ENCODE measurements around the gene STARD9. TPM values are rescaled to one million over a fixed set of nuclear protein-coding genes. Genes with fewer than 3 reads are reported as not detected.

STARD9 gene
- total and polyA plus RNA-seq, 2 of the 13 experiments (the other 11 are each of a cell fraction or from before 2014, with no cell fraction given), result 5.3 to 7.5 TPM

DNA sequence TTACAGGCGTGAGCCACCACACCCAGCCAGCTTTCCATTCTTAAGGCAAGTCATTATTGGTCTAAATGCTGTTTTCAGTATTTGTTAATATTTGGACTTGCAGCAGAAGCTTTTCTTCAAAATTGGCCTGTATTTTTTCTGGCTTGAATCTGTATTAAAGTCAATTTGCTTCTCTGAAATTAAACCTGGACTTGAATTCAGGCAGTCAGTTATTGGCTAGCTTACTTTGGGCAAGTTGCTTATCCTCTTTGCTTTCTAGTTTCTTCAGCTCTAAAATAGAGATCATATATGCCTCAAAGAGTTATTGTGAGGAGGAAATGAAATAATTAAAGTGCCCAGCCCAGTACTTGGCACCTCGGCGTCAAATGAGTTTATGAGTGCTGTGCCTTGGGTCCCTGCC, 17.3 kb downstream of the STARD9 start (continued):
- TF ChIP-seq DMTF1 (CRISPR knock-in tag; IDR thresholded peaks at IDR 0.05) (no peak), ATF5 (CRISPR knock-in tag; IDR thresholded peaks at IDR 0.05; ENCODE audit: low read depth) (no peak), ZBTB40 (IDR thresholded peaks at IDR 0.05) (no peak), ZBTB40 (CRISPR knock-in tag; IDR thresholded peaks at IDR 0.05) (no peak), KLF11 (CRISPR knock-in tag; IDR thresholded peaks at IDR 0.05) (no peak)
- TF ChIP-seq, protein P1, sequence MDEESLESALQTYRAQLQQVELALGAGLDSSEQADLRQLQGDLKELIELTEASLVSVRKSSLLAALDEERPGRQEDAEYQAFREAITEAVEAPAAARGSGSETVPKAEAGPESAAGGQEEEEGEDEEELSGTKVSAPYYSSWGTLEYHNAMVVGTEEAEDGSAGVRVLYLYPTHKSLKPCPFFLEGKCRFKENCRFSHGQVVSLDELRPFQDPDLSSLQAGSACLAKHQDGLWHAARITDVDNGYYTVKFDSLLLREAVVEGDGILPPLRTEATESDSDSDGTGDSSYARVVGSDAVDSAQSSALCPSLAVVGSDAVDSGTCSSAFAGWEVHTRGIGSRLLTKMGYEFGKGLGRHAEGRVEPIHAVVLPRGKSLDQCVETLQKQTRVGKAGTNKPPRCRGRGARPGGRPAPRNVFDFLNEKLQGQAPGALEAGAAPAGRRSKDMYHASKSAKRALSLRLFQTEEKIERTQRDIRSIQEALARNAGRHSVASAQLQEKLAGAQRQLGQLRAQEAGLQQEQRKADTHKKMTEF (CRISPR knock-in tag; IDR thresholded peaks at IDR 0.05), result no peak
- TF ChIP-seq, protein P2, sequence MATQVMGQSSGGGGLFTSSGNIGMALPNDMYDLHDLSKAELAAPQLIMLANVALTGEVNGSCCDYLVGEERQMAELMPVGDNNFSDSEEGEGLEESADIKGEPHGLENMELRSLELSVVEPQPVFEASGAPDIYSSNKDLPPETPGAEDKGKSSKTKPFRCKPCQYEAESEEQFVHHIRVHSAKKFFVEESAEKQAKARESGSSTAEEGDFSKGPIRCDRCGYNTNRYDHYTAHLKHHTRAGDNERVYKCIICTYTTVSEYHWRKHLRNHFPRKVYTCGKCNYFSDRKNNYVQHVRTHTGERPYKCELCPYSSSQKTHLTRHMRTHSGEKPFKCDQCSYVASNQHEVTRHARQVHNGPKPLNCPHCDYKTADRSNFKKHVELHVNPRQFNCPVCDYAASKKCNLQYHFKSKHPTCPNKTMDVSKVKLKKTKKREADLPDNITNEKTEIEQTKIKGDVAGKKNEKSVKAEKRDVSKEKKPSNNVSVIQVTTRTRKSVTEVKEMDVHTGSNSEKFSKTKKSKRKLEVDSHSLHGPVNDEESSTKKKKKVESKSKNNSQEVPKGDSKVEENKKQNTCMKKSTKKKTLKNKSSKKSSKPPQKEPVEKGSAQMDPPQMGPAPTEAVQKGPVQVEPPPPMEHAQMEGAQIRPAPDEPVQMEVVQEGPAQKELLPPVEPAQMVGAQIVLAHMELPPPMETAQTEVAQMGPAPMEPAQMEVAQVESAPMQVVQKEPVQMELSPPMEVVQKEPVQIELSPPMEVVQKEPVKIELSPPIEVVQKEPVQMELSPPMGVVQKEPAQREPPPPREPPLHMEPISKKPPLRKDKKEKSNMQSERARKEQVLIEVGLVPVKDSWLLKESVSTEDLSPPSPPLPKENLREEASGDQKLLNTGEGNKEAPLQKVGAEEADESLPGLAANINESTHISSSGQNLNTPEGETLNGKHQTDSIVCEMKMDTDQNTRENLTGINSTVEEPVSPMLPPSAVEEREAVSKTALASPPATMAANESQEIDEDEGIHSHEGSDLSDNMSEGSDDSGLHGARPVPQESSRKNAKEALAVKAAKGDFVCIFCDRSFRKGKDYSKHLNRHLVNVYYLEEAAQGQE (IDR thresholded peaks at IDR 0.05; ENCODE audit: borderline replicate concordance in 1 of 2, low read depth in 1 of 2, low read length in 2 of 2), result no peak
